Right lobe of liver (tissue), 6 donors: ENCODE results near the gene MED12L. TPM values are rescaled to one million over a fixed set of nuclear protein-coding genes. Genes with fewer than 3 reads are reported as not detected.
A peak's percentile ranks its signal among the peaks of the same experiment; 100 is the strongest.
"Not testable (repeated sequence)": the region's sequence is repeated elsewhere in the genome, so short reads cannot be mapped to it uniquely, and the experiment has no call there.

Experiments
- ATAC-seq, 4 donors: fragments of 200-7000 bp; cut with Tn5 transposase; one replicate each; pipeline ENCODE4 v1.9.1; 2020; ENCODE audit warnings: mild to moderate bottlenecking in 4 of 4, moderate library complexity in 4 of 4
- DNase-seq, 3 donors: peaks; one replicate each; pipeline ENCODE4 v3.0.0-alpha.2; 2020
- H3K27ac ChIP-seq, 3 donors: fragments of 200-600 bp; one replicate each; pipeline ENCODE4 v1.8.0; 2022
- H3K27me3 ChIP-seq, 2 donors: fragments of 200-600 bp; one replicate each; pipeline ENCODE4 v1.8.0; 2022
- H3K36me3 ChIP-seq, 4 donors: fragments of 200-600 bp; sonication (generic) in 1 of 4; one replicate each; pipeline versions ENCODE4 v1.5.1 to v1.8.0; 2017 to 2022; ENCODE audit warnings: control low read depth in 1 of 4
- H3K4me1 ChIP-seq, 4 donors: fragments of 200-600 bp; sonication (generic) in 1 of 4; one replicate each; pipeline versions ENCODE4 v1.5.1 to v1.8.0; 2017 to 2022; ENCODE audit warnings: control low read depth in 1 of 4
- H3K4me3 ChIP-seq, 3 donors: fragments of 200-600 bp; one replicate each; pipeline ENCODE4 v1.8.0; 2022
- H3K9me3 ChIP-seq, 4 donors: fragments of 200-600 bp; sonication (generic) in 1 of 4; one replicate each; pipeline versions ENCODE4 v1.5.1 to v1.8.0; 2017 to 2022; ENCODE audit warnings: control low read depth in 1 of 4
- POLR2A ChIP-seq: fragments of 450-650 bp; IDR thresholded peaks from one replicate; pipeline ENCODE4 v1.6.1; 2017; ENCODE audit warnings: antibody characterized with exemption, mild to moderate bottlenecking
- WGBS: methylation state at CpG from one replicate; pipeline ENCODE4 v1.1.6; 2018; ENCODE audit warnings: low coverage, low lambda C conversion rate; ENCODE audit not compliant: insufficient coverage; ENCODE audit errors: missing lambda C conversion rate; 5-methylcytosine and 5-hydroxymethylcytosine counted together
- intact Hi-C, 2 donors: fragments of 100-400 bp; cut with DNase I; formaldehyde crosslinking; loops; one replicate each; pipeline versions ENCODE4 v1.11.2 to v1.14.1; 2022
- total RNA-seq, 6 experiments: library from RNA; depleted of rRNA in 2 of 6; stranded (reverse); fragments of >200 nt in 2 of 6; fragmentation: NEBNext Ultra II Directional in 3 of 6; extraction: Animal tissue kit (Norgen Biotek cat#: 25700) in 3 of 6; gene quantifications; one replicate each; pipeline versions ENCODE4 v1.1.0 to v1.2.4, GENCODE V29; 2016 to 2023
- TF ChIP-seq, protein P1 (sequence below), 4 donors: fragments of 200-600 bp in 3 of 4; fragments of 450-650 bp in 1 of 4; IDR thresholded peaks; one replicate each; pipeline versions ENCODE4 v1.5.1 to v1.8.0; 2016 to 2022; ENCODE audit warnings: antibody characterized with exemption in 4 of 4, mild to moderate bottlenecking in 2 of 4
- donor health status: DM: no; HTN: yes; CAD: no.
- donor health status: DM: no; HTN: no; CAD: no.
- donor health status: DM: no; HTN: no; CAD: no.
- donor health status: DM: no; HTN: yes; CAD: no.
- donor health status: DM: no; HTN: yes; CAD: no.

The MED12L gene
- total RNA-seq, 6 experiments from 2014 or later = 0.04 to 0.64 (median 0.40) TPM

DNA sequence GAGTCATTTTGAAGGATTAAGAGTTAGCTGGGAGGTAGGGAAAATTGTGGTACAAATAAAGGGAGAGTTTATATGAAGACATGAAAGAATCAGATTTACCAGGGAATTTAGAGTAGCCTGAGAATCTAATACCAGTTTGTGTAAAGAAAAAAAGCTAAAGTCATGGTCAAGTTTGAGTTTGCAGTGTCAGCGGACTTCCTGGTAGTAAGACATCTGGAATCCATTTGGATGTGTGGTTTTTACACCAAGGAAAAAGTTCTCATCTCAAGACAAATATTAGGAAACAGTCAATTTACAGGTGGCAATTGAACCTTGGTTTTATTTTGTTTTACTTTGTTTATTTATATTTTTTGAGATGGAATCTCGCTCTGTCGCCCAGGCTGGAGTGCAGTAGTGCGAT, 300.6 kb downstream of the MED12L start:
- no peak for ATAC-seq
- no peaks in the 10 kb centered on the region for H3K36me3 ChIP-seq
- WGBS = 88% methylated on average over 4 of the region's 4 CpGs
- intact Hi-C loops = no loop called here
- no peak overlapping the region for H3K4me3 ChIP-seq
- H3K9me3 ChIP-seq = no peaks in the 10 kb centered on the region
- DNase-seq = no peak
- H3K27ac ChIP-seq = no peak overlapping the region
- H3K27me3 ChIP-seq = no peaks in the 10 kb centered on the region
- H3K4me1 ChIP-seq = no peaks in the 10 kb centered on the region
- TF ChIP-seq POLR2A = no peak
- TF ChIP-seq, protein P1, sequence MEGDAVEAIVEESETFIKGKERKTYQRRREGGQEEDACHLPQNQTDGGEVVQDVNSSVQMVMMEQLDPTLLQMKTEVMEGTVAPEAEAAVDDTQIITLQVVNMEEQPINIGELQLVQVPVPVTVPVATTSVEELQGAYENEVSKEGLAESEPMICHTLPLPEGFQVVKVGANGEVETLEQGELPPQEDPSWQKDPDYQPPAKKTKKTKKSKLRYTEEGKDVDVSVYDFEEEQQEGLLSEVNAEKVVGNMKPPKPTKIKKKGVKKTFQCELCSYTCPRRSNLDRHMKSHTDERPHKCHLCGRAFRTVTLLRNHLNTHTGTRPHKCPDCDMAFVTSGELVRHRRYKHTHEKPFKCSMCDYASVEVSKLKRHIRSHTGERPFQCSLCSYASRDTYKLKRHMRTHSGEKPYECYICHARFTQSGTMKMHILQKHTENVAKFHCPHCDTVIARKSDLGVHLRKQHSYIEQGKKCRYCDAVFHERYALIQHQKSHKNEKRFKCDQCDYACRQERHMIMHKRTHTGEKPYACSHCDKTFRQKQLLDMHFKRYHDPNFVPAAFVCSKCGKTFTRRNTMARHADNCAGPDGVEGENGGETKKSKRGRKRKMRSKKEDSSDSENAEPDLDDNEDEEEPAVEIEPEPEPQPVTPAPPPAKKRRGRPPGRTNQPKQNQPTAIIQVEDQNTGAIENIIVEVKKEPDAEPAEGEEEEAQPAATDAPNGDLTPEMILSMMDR (IDR thresholded peaks at IDR 0.05) = no peak

DNA sequence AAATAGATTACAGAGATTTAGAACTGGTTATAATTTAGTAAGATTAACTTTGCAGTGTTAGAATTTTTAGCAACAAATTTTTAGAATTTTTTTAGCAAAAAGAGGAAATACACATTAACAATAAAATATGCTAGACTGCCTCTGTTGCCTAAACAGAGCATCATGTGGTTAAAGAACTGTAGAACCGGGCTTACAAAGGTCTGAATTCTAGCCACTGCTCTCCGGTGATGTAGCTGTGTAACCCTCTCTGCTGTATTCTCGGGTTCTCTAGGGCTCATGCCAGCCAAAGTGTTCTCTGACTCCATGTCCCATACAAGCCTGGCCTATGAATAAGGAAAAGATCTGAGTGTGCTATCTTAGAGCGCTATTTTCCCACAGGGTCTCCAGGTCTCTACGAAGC, 302.0 kb downstream of the MED12L start:
- H3K27me3 ChIP-seq = no peaks in the 10 kb centered on the region
- TF ChIP-seq POLR2A = no peak
- TF ChIP-seq, protein P1 (IDR thresholded peaks at IDR 0.05) = no peak
- ATAC-seq = peak in 3 of 4 donors; percentile 10 to 28 (median 13)
- no peaks in the 10 kb centered on the region for H3K36me3 ChIP-seq
- H3K9me3 ChIP-seq = no peaks in the 10 kb centered on the region
- no peak overlapping the region for H3K27ac ChIP-seq
- no peak overlapping the region for H3K4me3 ChIP-seq
- DNase-seq = no peak
- no peaks in the 10 kb centered on the region for H3K4me1 ChIP-seq
- intact Hi-C loops = no loop called here
- WGBS = 69% methylated on average over 5 of the region's 5 CpGs

DNA sequence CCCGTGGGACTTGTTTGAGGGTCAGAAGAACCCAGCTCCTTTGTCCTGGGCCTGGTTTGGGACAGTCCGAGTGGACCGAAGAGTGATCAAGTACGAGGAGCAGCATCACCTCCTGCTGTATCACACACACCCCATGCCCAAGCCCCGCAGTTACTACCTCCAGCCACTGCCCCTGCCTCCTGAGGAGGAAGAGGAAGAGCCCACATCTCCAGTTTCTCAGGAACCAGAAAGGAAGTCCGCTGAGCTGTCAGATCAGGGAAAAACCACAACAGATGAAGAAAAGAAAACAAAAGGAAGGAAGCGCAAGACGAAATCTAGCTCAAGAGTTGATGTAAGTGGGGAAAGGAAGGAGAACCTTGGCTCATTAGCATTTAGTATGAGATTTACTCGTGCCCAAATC, 302.4 kb downstream of the MED12L start:
- no peaks in the 10 kb centered on the region for H3K36me3 ChIP-seq
- H3K27me3 ChIP-seq = no peaks in the 10 kb centered on the region
- DNase-seq (peak in 1 of 3 donors; percentile 50), ATAC-seq (peak; percentile 19 to 23 (median 23))
- intact Hi-C loops = no loop called here
- no peak for TF ChIP-seq POLR2A
- TF ChIP-seq, protein P1 (IDR thresholded peaks at IDR 0.05) = no peak
- no peak overlapping the region for H3K4me3 ChIP-seq
- no peaks in the 10 kb centered on the region for H3K9me3 ChIP-seq
- H3K27ac ChIP-seq = no peak overlapping the region
- 74% methylated on average over 4 of the region's 9 CpGs for WGBS
- no peaks in the 10 kb centered on the region for H3K4me1 ChIP-seq

DNA sequence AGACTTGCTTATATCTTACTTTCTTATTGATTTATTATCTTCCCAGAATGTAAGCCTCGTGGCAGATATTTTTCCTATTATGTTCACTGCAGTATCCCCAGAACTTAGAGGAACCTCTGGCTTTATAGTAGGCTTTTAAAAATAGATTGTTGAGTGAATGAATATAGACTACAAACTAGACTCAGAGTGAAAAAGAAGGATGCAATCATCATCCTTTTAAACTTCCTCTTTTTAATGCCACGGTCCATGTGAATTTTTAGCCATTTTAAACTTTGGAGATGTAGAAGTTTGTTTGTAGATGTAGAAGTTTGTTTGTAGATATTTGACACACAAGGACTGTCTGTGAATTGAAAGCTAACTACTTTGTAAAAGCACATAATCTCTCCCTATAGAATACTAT, 306.3 kb downstream of the MED12L start:
- H3K4me3 ChIP-seq = no peak overlapping the region
- no peaks in the 10 kb centered on the region for H3K36me3 ChIP-seq
- 57% methylated on average over 2 of the region's 2 CpGs for WGBS
- ATAC-seq (no peak), DNase-seq (no peak)
- H3K9me3 ChIP-seq = no peaks in the 10 kb centered on the region
- intact Hi-C loops = no loop called here
- no peaks in the 10 kb centered on the region for H3K4me1 ChIP-seq
- H3K27ac ChIP-seq = no peak overlapping the region
- no peak for TF ChIP-seq POLR2A
- TF ChIP-seq, protein P1 (IDR thresholded peaks at IDR 0.05) = no peak
- H3K27me3 ChIP-seq = no peaks in the 10 kb centered on the region

DNA sequence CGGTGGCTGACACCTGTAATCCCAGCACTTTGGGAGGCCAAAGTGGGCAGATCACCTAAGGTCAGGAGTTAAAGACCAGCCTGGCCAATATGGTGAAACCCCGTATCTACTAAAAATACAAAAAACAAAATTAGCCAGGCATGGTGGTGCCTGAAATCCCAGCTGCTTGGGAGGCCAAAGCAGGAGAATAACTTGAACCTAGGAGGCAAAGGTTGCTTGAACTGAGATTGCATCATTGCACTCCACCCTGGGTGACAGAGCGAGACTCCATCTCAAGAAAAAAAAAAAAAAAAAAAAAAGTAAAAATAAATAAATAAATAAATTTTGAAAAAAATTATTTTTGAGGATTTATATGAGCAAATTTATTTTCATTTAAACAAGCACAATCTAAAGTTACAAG, 306.7 kb downstream of the MED12L start:
- H3K9me3 ChIP-seq, H3K4me3 ChIP-seq, ATAC-seq, H3K36me3 ChIP-seq, intact Hi-C loops, DNase-seq, H3K4me1 ChIP-seq, H3K27me3 ChIP-seq, H3K27ac ChIP-seq: not testable (repeated sequence)
- WGBS = 86% methylated on average over 2 of the region's 3 CpGs
